ENCODE results near the gene ANKMY1.

Gene ANKMY1

GRCh38 chr2:240512109-240512485 is 45.7 kb downstream of the ANKMY1 start:
- H3K4me2 ChIP-seq (ENCODE audit: low read length) = no peak overlapping the region
- no peak overlapping the region for H3K9ac ChIP-seq
- H3K27me3 ChIP-seq (ENCODE audit: control insufficient read depth, insufficient read depth, low read length) = no peaks in the 10 kb centered on the region
- no peaks in the 10 kb centered on the region for H3K9me3 ChIP-seq (ENCODE audit: control insufficient read depth, low read length)
- H3K4me3 ChIP-seq (ENCODE audit: low read depth, low read length) = no peak overlapping the region
- H2AFZ ChIP-seq = no peak overlapping the region
- H3K27ac ChIP-seq = no peak overlapping the region
- no peaks in the 10 kb centered on the region for H3K36me3 ChIP-seq (ENCODE audit: control insufficient read depth, insufficient read depth, low read length)
- peaks cover 3% of the 10 kb centered on the region for H3K4me1 ChIP-seq
- H3K79me2 ChIP-seq = no peaks in the 10 kb centered on the region
- no peak for TF ChIP-seq CTCF (IDR thresholded peaks at IDR 0.05)

GRCh38 chr2:240511351-240512108 is 46.3 kb downstream of the ANKMY1 start:
- H3K4me1 ChIP-seq = peaks cover 3% of the 10 kb centered on the region
- H3K9me3 ChIP-seq (ENCODE audit: control insufficient read depth, low read length) = no peaks in the 10 kb centered on the region
- H2AFZ ChIP-seq = no peak overlapping the region
- no peak overlapping the region for H3K4me3 ChIP-seq (ENCODE audit: low read depth, low read length)
- no peaks in the 10 kb centered on the region for H3K79me2 ChIP-seq
- H3K27me3 ChIP-seq (ENCODE audit: control insufficient read depth, insufficient read depth, low read length) = no peaks in the 10 kb centered on the region
- no peak overlapping the region for H3K9ac ChIP-seq
- no peaks in the 10 kb centered on the region for H3K36me3 ChIP-seq (ENCODE audit: control insufficient read depth, insufficient read depth, low read length)
- H3K4me2 ChIP-seq (ENCODE audit: low read length) = no peak overlapping the region
- no peak for TF ChIP-seq CTCF (IDR thresholded peaks at IDR 0.05)
- H3K27ac ChIP-seq = no peak overlapping the region

GRCh38 chr2:240510513-240511210 is 47.1 kb downstream of the ANKMY1 start:
- H3K36me3 ChIP-seq (ENCODE audit: control insufficient read depth, insufficient read depth, low read length) = no peaks in the 10 kb centered on the region
- peaks cover 3% of the 10 kb centered on the region for H3K4me1 ChIP-seq

GRCh38 chr2:240509667-240510512 is 47.9 kb downstream of the ANKMY1 start:
- no peak overlapping the region for H3K27ac ChIP-seq
- H3K36me3 ChIP-seq (ENCODE audit: control insufficient read depth, insufficient read depth, low read length) = no peaks in the 10 kb centered on the region
- no peak overlapping the region for H3K4me3 ChIP-seq (ENCODE audit: low read depth, low read length)
- no peaks in the 10 kb centered on the region for H3K79me2 ChIP-seq
- H3K4me1 ChIP-seq = peaks cover 3% of the 10 kb centered on the region
- no peak overlapping the region for H2AFZ ChIP-seq
- no peak for TF ChIP-seq CTCF (IDR thresholded peaks at IDR 0.05)
- H3K9ac ChIP-seq = no peak overlapping the region
- H3K27me3 ChIP-seq (ENCODE audit: control insufficient read depth, insufficient read depth, low read length) = no peaks in the 10 kb centered on the region
- no peaks in the 10 kb centered on the region for H3K9me3 ChIP-seq (ENCODE audit: control insufficient read depth, low read length)
- no peak overlapping the region for H3K4me2 ChIP-seq (ENCODE audit: low read length)

More at GRCh38 chr2:240510513-240511210, 47.1 kb downstream of the ANKMY1 start:
- no peak overlapping the region for H3K4me3 ChIP-seq (ENCODE audit: low read depth, low read length)
- no peaks in the 10 kb centered on the region for H3K27me3 ChIP-seq (ENCODE audit: control insufficient read depth, insufficient read depth, low read length)
- H3K79me2 ChIP-seq = no peaks in the 10 kb centered on the region
- H3K27ac ChIP-seq = no peak overlapping the region
- H3K9ac ChIP-seq = no peak overlapping the region
- H3K9me3 ChIP-seq (ENCODE audit: control insufficient read depth, low read length) = no peaks in the 10 kb centered on the region
- no peak overlapping the region for H3K4me2 ChIP-seq (ENCODE audit: low read length)
- no peak overlapping the region for H2AFZ ChIP-seq
- TF ChIP-seq CTCF (IDR thresholded peaks at IDR 0.05) = no peak

Measured in parathyroid adenoma (tissue), 2 donors.